ENCODE results near the gene ARHGEF12. TPM values are rescaled to one million over a fixed set of nuclear protein-coding genes. Genes with fewer than 3 reads are reported as not detected.

ARHGEF12 gene
- polyA plus RNA-seq, 1 donor (not counting 4 experiments of a cell fraction or from before 2014, with no cell fraction given) = 28.8 TPM

GRCh38 chr11:120410622-120411380, 74.6 kb downstream of the ARHGEF12 start:
- TF ChIP-seq EZH2 (IDR thresholded peaks at IDR 0.05; ENCODE audit: low read length) = no peak
- TF ChIP-seq, protein P1, sequence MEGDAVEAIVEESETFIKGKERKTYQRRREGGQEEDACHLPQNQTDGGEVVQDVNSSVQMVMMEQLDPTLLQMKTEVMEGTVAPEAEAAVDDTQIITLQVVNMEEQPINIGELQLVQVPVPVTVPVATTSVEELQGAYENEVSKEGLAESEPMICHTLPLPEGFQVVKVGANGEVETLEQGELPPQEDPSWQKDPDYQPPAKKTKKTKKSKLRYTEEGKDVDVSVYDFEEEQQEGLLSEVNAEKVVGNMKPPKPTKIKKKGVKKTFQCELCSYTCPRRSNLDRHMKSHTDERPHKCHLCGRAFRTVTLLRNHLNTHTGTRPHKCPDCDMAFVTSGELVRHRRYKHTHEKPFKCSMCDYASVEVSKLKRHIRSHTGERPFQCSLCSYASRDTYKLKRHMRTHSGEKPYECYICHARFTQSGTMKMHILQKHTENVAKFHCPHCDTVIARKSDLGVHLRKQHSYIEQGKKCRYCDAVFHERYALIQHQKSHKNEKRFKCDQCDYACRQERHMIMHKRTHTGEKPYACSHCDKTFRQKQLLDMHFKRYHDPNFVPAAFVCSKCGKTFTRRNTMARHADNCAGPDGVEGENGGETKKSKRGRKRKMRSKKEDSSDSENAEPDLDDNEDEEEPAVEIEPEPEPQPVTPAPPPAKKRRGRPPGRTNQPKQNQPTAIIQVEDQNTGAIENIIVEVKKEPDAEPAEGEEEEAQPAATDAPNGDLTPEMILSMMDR (optimal IDR thresholded peaks at IDR 0.05 in 1 of 3, IDR thresholded peaks at IDR 0.05 in 1 of 3, conservative IDR thresholded peaks at IDR 0.05 in 1 of 3; ENCODE audit: extremely low read depth in 1 of 3, insufficient read depth in 2 of 3, low read length in 3 of 3) = no peak
- Histone ChIP-seq H3K9me3 (ENCODE audit: control insufficient read depth, low read depth, low read length) (no peaks in the 10 kb centered on the region), H3K27ac (ENCODE audit: control insufficient read depth, insufficient read depth, low read length) (peak overlapping the region; percentile 38), H3K36me3 (ENCODE audit: control insufficient read depth in 2 of 2, extremely low read depth in 1 of 2, insufficient read depth in 2 of 2, low read length in 2 of 2) (no peaks in the 10 kb centered on the region), H4K20me1 (ENCODE audit: control insufficient read depth, extremely low read depth, insufficient read depth, low read length) (no peaks in the 10 kb centered on the region), H3K9ac (ENCODE audit: control insufficient read depth, extremely low read depth, insufficient read depth, low read length) (peak overlapping the region; percentile 5), H3K4me2 (ENCODE audit: control insufficient read depth, extremely low read depth, insufficient read depth, low read depth, low read length) (peak overlapping the region; percentile 80), H3K79me2 (ENCODE audit: control insufficient read depth, insufficient read depth, low read length) (peaks cover 2% of the 10 kb centered on the region), H2AFZ (ENCODE audit: control insufficient read depth, low read length) (peak overlapping the region; percentile 38), H3K4me1 (ENCODE audit: control insufficient read depth, extremely low read depth, insufficient read depth, low read length) (peaks cover 34% of the 10 kb centered on the region), H3K9me1 (ENCODE audit: control insufficient read depth, extremely low read depth, insufficient read depth, low read length) (no peaks in the 10 kb centered on the region), H3K4me3 (ENCODE audit: control insufficient read depth in 2 of 3, extremely low read depth in 1 of 3, insufficient read depth in 2 of 3, low read depth in 1 of 3, low read length in 3 of 3) (peak overlapping the region in 2 of 3 experiments; percentile 44 to 45), H3K27me3 (ENCODE audit: control insufficient read depth, extremely low read depth, insufficient read depth, low read length) (no peaks in the 10 kb centered on the region)
- no peak for FAIRE-seq
- DNase-seq (ENCODE audit: low read depth, low spot score) = no peak
- dilution Hi-C loops (cut with MboI; ENCODE audit: extremely low pct_ligation_motif_present, low sequenced_read_pairs) = no loop called here

DNA sequence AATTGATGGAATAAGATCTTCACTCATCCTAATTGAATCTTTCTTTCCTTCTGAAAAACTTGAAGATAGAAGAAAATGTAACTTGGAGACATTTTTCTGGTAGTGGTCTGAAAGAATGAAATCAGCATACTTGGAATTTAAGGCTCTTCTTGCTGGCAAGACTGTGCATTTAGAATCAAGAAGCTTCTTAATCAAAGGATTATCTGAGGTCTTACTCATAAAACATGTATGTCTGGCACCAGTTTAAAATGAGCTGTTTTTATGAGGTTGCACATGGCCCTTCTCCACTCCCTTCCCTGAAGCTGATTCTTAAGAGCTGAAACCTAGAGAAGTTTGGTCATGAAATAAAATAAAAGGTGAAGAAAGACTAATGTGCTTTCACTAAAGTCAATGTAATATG, 77.3 kb downstream of the ARHGEF12 start:
- Histone ChIP-seq H3K4me1 (ENCODE audit: control insufficient read depth, extremely low read depth, insufficient read depth, low read length) (peaks cover 34% of the 10 kb centered on the region), H3K4me2 (ENCODE audit: control insufficient read depth, extremely low read depth, insufficient read depth, low read depth, low read length) (peak overlapping the region; percentile 48), H3K9ac (ENCODE audit: control insufficient read depth, extremely low read depth, insufficient read depth, low read length) (no peak overlapping the region), H3K4me3 (ENCODE audit: control insufficient read depth in 2 of 3, extremely low read depth in 1 of 3, insufficient read depth in 2 of 3, low read depth in 1 of 3, low read length in 3 of 3) (no peak overlapping the region), H2AFZ (ENCODE audit: control insufficient read depth, low read length) (no peak overlapping the region), H3K27me3 (ENCODE audit: control insufficient read depth, extremely low read depth, insufficient read depth, low read length) (no peaks in the 10 kb centered on the region), H3K9me1 (ENCODE audit: control insufficient read depth, extremely low read depth, insufficient read depth, low read length) (no peaks in the 10 kb centered on the region), H3K9me3 (ENCODE audit: control insufficient read depth, low read depth, low read length) (no peaks in the 10 kb centered on the region), H3K79me2 (ENCODE audit: control insufficient read depth, insufficient read depth, low read length) (peaks cover 2% of the 10 kb centered on the region), H4K20me1 (ENCODE audit: control insufficient read depth, extremely low read depth, insufficient read depth, low read length) (no peaks in the 10 kb centered on the region), H3K27ac (ENCODE audit: control insufficient read depth, insufficient read depth, low read length) (peak overlapping the region; percentile 11), H3K36me3 (ENCODE audit: control insufficient read depth in 2 of 2, extremely low read depth in 1 of 2, insufficient read depth in 2 of 2, low read length in 2 of 2) (no peaks in the 10 kb centered on the region)
- DNase-seq (ENCODE audit: low read depth, low spot score) (no peak), FAIRE-seq (peak; percentile 69)
- TF ChIP-seq EZH2 (IDR thresholded peaks at IDR 0.05; ENCODE audit: low read length) = no peak
- TF ChIP-seq, protein P1 (optimal IDR thresholded peaks at IDR 0.05 in 1 of 3, IDR thresholded peaks at IDR 0.05 in 1 of 3, conservative IDR thresholded peaks at IDR 0.05 in 1 of 3; ENCODE audit: extremely low read depth in 1 of 3, insufficient read depth in 2 of 3, low read length in 3 of 3) = no peak
- dilution Hi-C loops (cut with MboI; ENCODE audit: extremely low pct_ligation_motif_present, low sequenced_read_pairs) = no loop called here
